Activated naive CD4-positive, alpha-beta T cell treated with anti-CD3 and anti-CD28 coated beads for 36 hours (primary cell): ENCODE results near the gene NR1H3. TPM values are rescaled to one million over a fixed set of nuclear protein-coding genes. Genes with fewer than 3 reads are reported as not detected.
A peak's percentile ranks its signal among the peaks of the same experiment; 100 is the strongest.

Experiments
- CTCF ChIA-PET: fragments of 350-600 bp; sonication (Branson Sonifier 250); formaldehyde crosslinking; loops from one replicate; lab custom pipeline; 2021; ENCODE audit warnings: antibody characterized with exemption; lab: Charles Lee
- DNase-seq: peaks from one replicate; pipeline ENCODE4 v3.0.0-alpha.2; 2020
- H3K27ac Mint-ChIP-seq: one replicate; pipeline ENCODE4 v1.8.0; 2021; ENCODE audit warnings: mild to moderate bottlenecking, mixed read lengths
- H3K27me3 Mint-ChIP-seq: one replicate; pipeline ENCODE4 v1.8.0; 2021; ENCODE audit warnings: low read depth, mixed read lengths
- H3K36me3 Mint-ChIP-seq: one replicate; pipeline ENCODE4 v1.8.0; 2021; ENCODE audit warnings: low read depth, mixed read lengths
- H3K4me1 Mint-ChIP-seq: one replicate; pipeline ENCODE4 v1.8.0; 2021; ENCODE audit warnings: low read depth, mixed read lengths
- H3K4me3 Mint-ChIP-seq: one replicate; pipeline ENCODE4 v1.8.0; 2021; ENCODE audit warnings: mild to moderate bottlenecking, moderate library complexity, mixed read lengths
- H3K9me3 Mint-ChIP-seq: one replicate; pipeline ENCODE4 v1.8.0; 2021; ENCODE audit warnings: mixed read lengths
- intact Hi-C: fragments of 100-400 bp; cut with micrococcal nuclease; formaldehyde crosslinking; loops from one replicate; pipeline ENCODE4 v1.15.1; 2023
- total RNA-seq, 2 experiments: library from RNA; stranded (reverse); gene quantifications; one replicate each; pipeline ENCODE4 v1.2.3, GENCODE V29; 2021

Gene NR1H3
- total RNA-seq, 2 experiments from 2014 or later: 10.4 to 11.3 TPM

DNA sequence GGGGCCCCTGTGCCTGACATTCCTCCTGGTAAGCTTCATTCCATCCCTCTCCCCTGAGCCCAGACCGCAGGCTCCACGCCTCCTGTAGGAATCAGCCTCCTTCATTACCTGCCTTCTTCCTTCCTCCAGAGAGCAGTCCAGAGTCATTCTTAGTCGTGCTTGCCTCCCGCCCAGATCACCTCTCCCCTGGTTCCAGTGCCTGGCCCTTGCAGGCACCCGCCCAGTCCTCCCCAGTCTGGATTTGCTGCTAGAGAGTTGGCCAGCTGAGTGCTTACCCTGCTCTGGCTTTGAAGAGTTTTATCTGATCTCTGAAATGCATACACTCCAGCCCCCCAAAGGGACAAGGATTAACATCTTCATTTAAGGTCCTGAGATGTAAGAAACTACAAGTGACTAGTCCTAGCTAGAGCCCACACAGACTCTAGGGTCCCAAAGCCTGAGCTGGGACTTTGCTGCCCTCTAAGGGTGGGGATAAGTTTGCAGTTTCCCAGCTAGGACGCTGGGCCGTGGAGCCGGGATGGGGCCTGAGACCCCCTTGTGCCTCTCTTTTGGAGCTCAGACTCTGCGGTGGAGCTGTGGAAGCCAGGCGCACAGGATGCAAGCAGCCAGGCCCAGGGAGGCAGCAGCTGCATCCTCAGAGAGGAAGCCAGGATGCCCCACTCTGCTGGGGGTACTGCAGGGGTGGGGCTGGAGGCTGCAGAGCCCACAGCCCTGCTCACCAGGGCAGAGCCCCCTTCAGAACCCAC, 1.6 kb downstream of the NR1H3 start:
- no peaks in the 10 kb centered on the region for H3K9me3 Mint-ChIP-seq
- CTCF ChIA-PET: interaction anchor here (0.6 to 4.0 kb wide), 22 partner anchors 9 to 342 kb away, joined by 3 to 56 read pairs (median 5); partner anchors contain the start of genes ACP2, ARFGAP2 and DDB2
- intact Hi-C loops: loop anchor here (2.0 kb wide), 1 partner anchor 83 kb away; the partner anchor contains the start of gene ARFGAP2
- H3K27me3 Mint-ChIP-seq: no peaks in the 10 kb centered on the region
- H3K4me3 Mint-ChIP-seq: no peak overlapping the region
- no peaks in the 10 kb centered on the region for H3K36me3 Mint-ChIP-seq
- H3K27ac Mint-ChIP-seq: no peak overlapping the region
- DNase-seq: peak; percentile 40
- peaks cover 8% of the 10 kb centered on the region for H3K4me1 Mint-ChIP-seq

DNA sequence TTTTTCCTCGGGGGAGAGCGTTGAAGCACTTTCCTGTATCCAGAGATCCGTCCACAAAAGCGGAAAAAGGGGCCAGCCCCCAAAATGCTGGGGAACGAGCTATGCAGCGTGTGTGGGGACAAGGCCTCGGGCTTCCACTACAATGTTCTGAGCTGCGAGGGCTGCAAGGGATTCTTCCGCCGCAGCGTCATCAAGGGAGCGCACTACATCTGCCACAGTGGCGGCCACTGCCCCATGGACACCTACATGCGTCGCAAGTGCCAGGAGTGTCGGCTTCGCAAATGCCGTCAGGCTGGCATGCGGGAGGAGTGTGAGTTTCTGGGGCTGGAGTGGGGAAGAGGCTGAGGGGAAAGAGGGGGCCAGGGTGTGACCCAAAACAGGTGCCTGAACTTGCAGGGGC, 2.6 kb downstream of the NR1H3 start:
- CTCF ChIA-PET: interaction anchor here (1.3 to 4.0 kb wide), 9 partner anchors 8 to 80 kb away, joined by 5 to 56 read pairs (median 8); partner anchors contain the start of genes ACP2 and ARFGAP2
- intact Hi-C loops: loop anchor here (10.0 kb wide), 2 partner anchors 416 to 744 kb away; partner anchors contain the start of gene CKAP5
- no peak overlapping the region for H3K27ac Mint-ChIP-seq
- no peaks in the 10 kb centered on the region for H3K9me3 Mint-ChIP-seq
- H3K4me3 Mint-ChIP-seq: no peak overlapping the region
- H3K36me3 Mint-ChIP-seq: no peaks in the 10 kb centered on the region
- no peak for DNase-seq
- peaks cover 14% of the 10 kb centered on the region for H3K4me1 Mint-ChIP-seq
- H3K27me3 Mint-ChIP-seq: no peaks in the 10 kb centered on the region

DNA sequence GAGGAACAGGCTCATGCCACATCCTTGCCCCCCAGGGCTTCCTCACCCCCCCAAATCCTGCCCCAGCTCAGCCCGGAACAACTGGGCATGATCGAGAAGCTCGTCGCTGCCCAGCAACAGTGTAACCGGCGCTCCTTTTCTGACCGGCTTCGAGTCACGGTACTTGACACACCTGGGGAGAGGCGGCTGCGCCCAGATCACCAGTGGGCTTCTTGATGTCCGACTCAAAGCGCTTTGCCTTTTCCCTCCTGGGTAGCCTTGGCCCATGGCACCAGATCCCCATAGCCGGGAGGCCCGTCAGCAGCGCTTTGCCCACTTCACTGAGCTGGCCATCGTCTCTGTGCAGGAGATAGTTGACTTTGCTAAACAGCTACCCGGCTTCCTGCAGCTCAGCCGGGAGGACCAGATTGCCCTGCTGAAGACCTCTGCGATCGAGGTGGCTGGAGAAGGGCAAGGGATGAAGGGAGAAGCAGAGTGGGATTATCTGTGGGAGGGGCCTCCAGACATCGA, 3.5 kb downstream of the NR1H3 start:
- CTCF ChIA-PET: interaction anchor here (0.7 to 3.6 kb wide), 2 partner anchors 19 to 81 kb away, joined by 3 to 56 read pairs; partner anchors contain the start of gene ARFGAP2
- H3K27me3 Mint-ChIP-seq: no peaks in the 10 kb centered on the region
- intact Hi-C loops: loop anchor here (10.0 kb wide), 2 partner anchors 417 to 743 kb away; partner anchors contain the start of gene CKAP5
- no peaks in the 10 kb centered on the region for H3K36me3 Mint-ChIP-seq
- H3K9me3 Mint-ChIP-seq: no peaks in the 10 kb centered on the region
- peaks cover 20% of the 10 kb centered on the region for H3K4me1 Mint-ChIP-seq
- H3K27ac Mint-ChIP-seq: no peak overlapping the region
- DNase-seq: no peak
- no peak overlapping the region for H3K4me3 Mint-ChIP-seq

DNA sequence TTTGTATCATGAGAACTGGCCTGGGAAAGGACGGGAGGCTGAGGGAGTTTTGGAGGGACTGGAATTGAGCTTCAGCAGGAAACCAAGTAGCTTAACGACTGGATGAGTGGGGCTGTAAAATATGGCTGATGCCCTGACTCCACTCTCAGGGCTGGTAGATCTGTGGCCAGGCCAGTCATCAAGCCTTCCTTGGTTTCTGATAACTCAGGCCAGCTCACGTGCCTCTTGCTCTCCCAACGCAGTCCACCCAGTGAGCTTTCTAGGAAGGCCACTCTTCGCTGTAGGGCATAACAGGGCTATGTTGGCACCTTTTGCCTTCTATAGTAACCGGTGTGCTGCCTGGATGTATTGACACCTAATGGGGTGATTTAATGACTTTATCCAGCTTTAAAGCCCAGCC, 6.3 kb downstream of the NR1H3 start:
- CTCF ChIA-PET: interaction anchor here (0.6 to 3.1 kb wide), 7 partner anchors 9 to 271 kb away, joined by 3 to 14 read pairs (median 4); no protein-coding TSS in a partner anchor
- intact Hi-C loops: loop anchor here (10.0 kb wide), 2 partner anchors 419 to 741 kb away; partner anchors contain the start of gene CKAP5
- no peak overlapping the region for H3K4me3 Mint-ChIP-seq
- no peaks in the 10 kb centered on the region for H3K9me3 Mint-ChIP-seq
- H3K27ac Mint-ChIP-seq: no peak overlapping the region
- H3K36me3 Mint-ChIP-seq: no peaks in the 10 kb centered on the region
- no peak for DNase-seq
- H3K27me3 Mint-ChIP-seq: no peaks in the 10 kb centered on the region
- H3K4me1 Mint-ChIP-seq: peaks cover 34% of the 10 kb centered on the region

DNA sequence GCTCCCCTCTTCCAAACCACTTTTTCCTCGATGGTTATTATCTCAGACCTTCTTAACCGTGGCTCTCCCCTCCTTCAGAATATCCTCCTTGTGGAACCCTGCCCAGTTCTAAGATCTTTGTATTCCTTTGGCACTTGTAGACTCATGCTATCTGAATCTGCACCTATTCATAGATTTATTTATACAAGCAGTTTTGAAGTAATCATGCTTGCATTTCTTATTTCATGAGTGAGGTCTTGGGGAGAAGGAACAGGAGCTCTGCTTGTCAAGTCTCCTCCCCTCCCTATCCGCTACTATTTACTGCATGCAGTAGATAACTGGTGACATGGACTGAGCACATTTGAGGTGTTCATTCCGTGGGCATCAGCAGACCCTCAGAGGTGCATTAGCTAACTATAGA, 6.7 kb downstream of the NR1H3 start:
- Mint-ChIP-seq H3K27me3 (no peaks in the 10 kb centered on the region), H3K27ac (no peak overlapping the region), H3K36me3 (peaks cover 1% of the 10 kb centered on the region), H3K9me3 (no peaks in the 10 kb centered on the region), H3K4me1 (peaks cover 32% of the 10 kb centered on the region), H3K4me3 (no peak overlapping the region)
- CTCF ChIA-PET: interaction anchor here (0.7 to 3.1 kb wide), 6 partner anchors 8 to 148 kb away, joined by 3 to 14 read pairs (median 4); no protein-coding TSS in a partner anchor
- intact Hi-C loops: loop anchor here (10.0 kb wide), 2 partner anchors 420 to 740 kb away; partner anchors contain the start of gene CKAP5
- no peak for DNase-seq

DNA sequence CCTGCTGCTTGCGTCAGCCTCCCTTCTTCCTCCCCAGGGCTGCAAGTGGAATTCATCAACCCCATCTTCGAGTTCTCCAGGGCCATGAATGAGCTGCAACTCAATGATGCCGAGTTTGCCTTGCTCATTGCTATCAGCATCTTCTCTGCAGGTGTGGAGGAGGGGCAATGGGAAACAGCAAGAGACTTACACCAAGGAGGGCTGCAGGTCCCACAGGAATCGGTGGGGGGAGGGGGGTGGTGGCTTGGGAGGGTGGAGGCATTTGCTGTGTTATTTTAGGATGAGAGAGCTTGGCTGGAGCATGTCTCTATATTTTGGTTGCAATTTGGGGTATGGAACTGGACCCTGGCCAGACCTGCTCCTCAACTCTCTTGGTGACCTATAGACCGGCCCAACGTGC, 10.1 kb downstream of the NR1H3 start:
- H3K27me3 Mint-ChIP-seq: no peaks in the 10 kb centered on the region
- CTCF ChIA-PET: interaction anchor here (1.0 to 1.6 kb wide), 5 partner anchors 8 to 91 kb away, joined by 3 to 13 read pairs (median 4); partner anchors contain the start of genes ACP2 and ARFGAP2
- intact Hi-C loops: loop anchor here (5.0 to 10.0 kb wide), 3 partner anchors 374 to 737 kb away; partner anchors contain the start of genes CKAP5 and MTCH2
- no peak for DNase-seq
- no peak overlapping the region for H3K4me3 Mint-ChIP-seq
- peaks cover 51% of the 10 kb centered on the region for H3K4me1 Mint-ChIP-seq
- peaks cover 1% of the 10 kb centered on the region for H3K36me3 Mint-ChIP-seq
- H3K27ac Mint-ChIP-seq: peak overlapping the region; percentile 98
- no peaks in the 10 kb centered on the region for H3K9me3 Mint-ChIP-seq

DNA sequence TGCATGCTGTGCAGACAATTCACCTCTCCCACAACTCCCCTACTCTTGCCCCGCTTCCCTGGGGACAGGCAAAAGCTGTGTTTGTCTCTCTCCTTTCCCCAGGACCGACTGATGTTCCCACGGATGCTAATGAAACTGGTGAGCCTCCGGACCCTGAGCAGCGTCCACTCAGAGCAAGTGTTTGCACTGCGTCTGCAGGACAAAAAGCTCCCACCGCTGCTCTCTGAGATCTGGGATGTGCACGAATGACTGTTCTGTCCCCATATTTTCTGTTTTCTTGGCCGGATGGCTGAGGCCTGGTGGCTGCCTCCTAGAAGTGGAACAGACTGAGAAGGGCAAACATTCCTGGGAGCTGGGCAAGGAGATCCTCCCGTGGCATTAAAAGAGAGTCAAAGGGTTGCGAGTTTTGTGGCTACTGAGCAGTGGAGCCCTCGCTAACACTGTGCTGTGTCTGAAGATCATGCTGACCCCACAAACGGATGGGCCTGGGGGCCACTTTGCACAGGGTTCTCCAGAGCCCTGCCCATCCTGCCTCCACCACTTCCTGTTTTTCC, 10.7 kb downstream of the NR1H3 start:
- Mint-ChIP-seq H3K27ac (peak overlapping the region; percentile 98), H3K27me3 (no peaks in the 10 kb centered on the region), H3K9me3 (no peaks in the 10 kb centered on the region), H3K36me3 (peaks cover 1% of the 10 kb centered on the region), H3K4me1 (peaks cover 54% of the 10 kb centered on the region), H3K4me3 (peak overlapping the region; percentile 85)
- CTCF ChIA-PET: interaction anchor here (1.0 to 1.5 kb wide), 4 partner anchors 9 to 91 kb away, joined by 3 to 13 read pairs (median 4); partner anchors contain the start of gene ACP2
- DNase-seq: no peak
- intact Hi-C loops: loop anchor here (1.0 to 10.0 kb wide), 12 partner anchors 20 to 736 kb away; partner anchors contain the start of genes ACP2, ATG13, CKAP5 and DDB2

DNA sequence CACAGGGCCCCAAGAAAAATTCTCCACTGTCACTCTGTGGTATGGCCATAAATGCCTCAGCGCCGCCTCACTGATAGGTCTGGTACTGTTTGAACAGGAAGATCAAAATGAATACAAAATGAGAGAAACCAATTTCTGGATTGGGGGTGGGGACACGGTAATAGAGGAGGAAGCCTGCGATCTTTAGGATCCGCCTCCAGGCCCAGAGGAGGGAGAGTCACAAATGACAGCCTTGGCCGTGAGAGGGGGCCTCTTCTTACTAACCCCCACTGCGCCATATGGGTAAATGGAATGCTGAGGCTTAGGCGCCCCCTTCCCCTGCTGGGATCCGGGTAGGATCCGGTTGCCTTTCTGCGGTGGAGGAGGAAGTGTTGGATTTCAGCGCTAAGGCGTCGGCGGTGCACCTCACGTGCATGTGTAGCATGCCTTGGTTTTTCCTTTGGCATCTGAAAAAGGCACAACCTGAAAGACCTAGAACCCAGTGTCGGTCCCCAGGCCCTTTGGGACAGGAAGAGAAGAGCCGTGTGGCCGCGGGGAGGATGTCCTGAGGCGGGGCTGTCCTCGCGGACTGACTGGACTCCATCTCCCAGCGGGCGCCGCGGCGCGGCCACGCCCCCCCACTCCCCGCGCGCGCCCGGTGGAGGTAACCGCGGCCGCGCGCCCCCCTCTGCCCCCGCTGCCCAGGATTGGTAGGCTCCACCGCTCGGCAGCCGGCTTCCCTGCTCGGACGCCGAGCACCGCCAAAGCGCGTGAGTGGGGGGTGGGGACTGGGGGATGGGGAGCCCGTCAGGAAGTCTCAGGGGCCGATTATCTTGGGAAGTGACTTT, 11.4 kb downstream of the NR1H3 start:
- Mint-ChIP-seq H3K36me3 (peaks cover 1% of the 10 kb centered on the region), H3K4me1 (peaks cover 55% of the 10 kb centered on the region), H3K4me3 (peak overlapping the region; percentile 85), H3K27ac (peak overlapping the region; percentile 98), H3K9me3 (no peaks in the 10 kb centered on the region), H3K27me3 (no peaks in the 10 kb centered on the region)
- CTCF ChIA-PET: interaction anchor here (1.1 to 1.5 kb wide), 2 partner anchors 10 to 90 kb away, joined by 4 to 13 read pairs; no protein-coding TSS in a partner anchor
- intact Hi-C loops: loop anchor here (1.0 to 10.0 kb wide), 12 partner anchors 21 to 736 kb away; partner anchors contain the start of genes ACP2, ATG13, CKAP5 and DDB2
- peak; percentile 91 for DNase-seq

DNA sequence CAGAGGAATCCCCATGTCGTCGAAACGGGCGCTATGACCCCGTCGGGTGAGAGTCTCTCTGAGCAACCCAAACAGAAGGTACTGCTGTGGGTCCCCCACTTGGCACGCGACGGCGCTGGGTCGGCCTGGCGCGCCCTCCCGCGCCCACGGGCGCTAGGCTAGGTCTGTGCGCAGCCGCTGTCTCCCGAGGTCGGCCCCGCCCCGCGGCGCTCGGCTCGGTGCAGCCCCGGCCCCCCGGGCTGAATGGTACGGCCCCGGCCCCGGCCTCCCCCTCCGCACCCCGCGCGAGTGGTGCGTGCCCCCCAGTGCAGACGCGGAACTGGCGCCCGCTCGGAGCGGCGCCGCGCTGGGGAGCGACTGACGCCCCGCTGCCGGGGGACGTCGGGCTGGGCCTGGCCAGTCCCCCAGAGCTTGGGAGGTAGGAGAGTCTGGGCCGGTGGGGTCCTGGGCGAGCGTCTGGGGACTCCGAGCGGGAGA, 12.1 kb downstream of the NR1H3 start, which contains the start of gene MADD:
Gene MADD (plus strand): TSS at position 305 of the 477 bp plus-strand sequence.
- H3K4me1 Mint-ChIP-seq: peaks cover 53% of the 10 kb centered on the region
- H3K27ac Mint-ChIP-seq: peak within 1 kb of the TSS; percentile 98
- CTCF ChIA-PET: no interaction called here
- DNase-seq: peak; percentile 87
- intact Hi-C loops: loop anchor here (1.0 to 10.0 kb wide), 15 partner anchors 22 to 735 kb away; partner anchors contain the start of genes ACP2, ATG13, CELF1 and CKAP5
- H3K36me3 Mint-ChIP-seq: peaks cover 1% of the 10 kb centered on the region
- H3K9me3 Mint-ChIP-seq: no peaks in the 10 kb centered on the region
- H3K27me3 Mint-ChIP-seq: no peaks in the 10 kb centered on the region
- H3K4me3 Mint-ChIP-seq: peak within 1 kb of the TSS; percentile 85

DNA sequence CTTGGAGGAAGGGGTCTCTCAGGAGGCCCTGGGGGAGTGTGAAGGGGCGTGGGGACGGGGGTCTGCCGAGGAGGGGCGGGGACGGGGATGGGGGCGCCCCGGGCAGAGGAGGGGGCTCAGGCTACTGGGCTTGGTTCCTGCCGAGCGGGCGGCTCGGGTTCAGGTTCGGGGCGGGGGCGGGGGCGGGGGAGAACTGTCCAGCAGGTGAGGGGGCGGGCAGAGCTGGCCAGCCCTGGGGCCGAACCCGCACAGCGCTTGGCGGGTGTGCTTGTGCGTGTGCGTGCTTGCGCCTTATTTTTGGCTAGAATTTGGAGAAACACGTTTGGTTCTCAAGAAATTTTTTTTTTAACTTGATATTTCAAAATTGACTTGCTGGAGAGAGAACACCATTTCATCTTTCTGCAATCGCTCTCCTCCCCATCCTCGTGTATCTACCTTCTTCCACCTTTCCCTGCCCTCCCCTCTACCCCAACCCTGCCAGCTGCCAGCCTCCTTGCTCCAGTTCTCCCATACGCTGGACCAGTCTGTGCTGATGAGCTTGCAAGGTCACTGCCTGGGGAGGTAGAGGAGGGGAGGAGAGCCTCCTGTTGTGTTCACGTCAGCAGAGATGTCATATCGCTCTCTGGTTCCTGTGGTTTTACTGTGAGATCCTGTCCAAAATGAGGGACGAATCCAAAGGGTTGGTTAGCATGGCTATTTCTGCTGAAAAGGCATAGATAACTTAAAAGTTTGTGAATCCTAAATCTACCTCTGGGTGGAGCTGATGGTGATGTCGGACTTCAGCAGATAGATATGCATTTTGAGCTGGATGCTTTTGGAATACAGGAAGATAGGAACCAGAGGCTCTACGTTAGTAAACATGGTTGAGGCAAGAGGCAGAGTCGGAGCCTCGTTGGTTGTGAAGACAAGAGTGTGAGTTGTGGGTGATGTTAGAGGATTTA, 12.8 kb downstream of the NR1H3 start:
- H3K4me1 Mint-ChIP-seq: peaks cover 46% of the 10 kb centered on the region
- peak overlapping the region; percentile 83 for H3K27ac Mint-ChIP-seq
- CTCF ChIA-PET: interaction anchor here (0.6 to 2.7 kb wide), 6 partner anchors 12 to 104 kb away, joined by 3 to 19 read pairs (median 4); partner anchors contain the start of gene NR1H3
- peak; percentile 59 for DNase-seq
- peak overlapping the region; percentile 80 for H3K4me3 Mint-ChIP-seq
- H3K27me3 Mint-ChIP-seq: no peaks in the 10 kb centered on the region
- no peaks in the 10 kb centered on the region for H3K9me3 Mint-ChIP-seq
- intact Hi-C loops: loop anchor here (2.0 to 5.0 kb wide), 3 partner anchors 82 to 282 kb away; partner anchors contain the start of genes CELF1 and MYBPC3
- H3K36me3 Mint-ChIP-seq: peaks cover 1% of the 10 kb centered on the region
